ENCODE measurements around the gene EPC1. TPM values are rescaled to one million over a fixed set of nuclear protein-coding genes. Genes with fewer than 3 reads are reported as not detected.

The EPC1 gene
- total and polyA plus RNA-seq, 2 donors (not counting 1 experiment from before 2014, with no cell fraction given): 22.7 to 28.1 TPM

DNA sequence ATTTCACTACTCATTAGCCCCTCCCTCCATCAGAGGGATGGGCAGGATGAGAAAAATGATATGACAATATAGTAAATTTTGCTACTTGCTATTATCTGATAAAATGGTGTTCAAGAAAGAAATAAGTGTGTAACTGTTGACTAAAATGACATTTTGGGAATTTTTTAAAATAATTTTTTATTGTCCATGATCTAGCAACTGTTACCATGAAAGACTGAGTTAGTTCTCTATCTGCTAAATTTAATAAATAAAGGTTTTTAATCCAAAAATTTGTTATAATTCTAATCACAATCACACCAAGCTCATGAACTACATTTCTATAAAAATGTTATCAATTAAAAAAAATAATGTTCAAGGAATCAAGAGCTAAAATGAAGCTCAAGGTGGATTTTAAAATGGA, 28.7 kb upstream of the EPC1 start:
- Histone ChIP-seq H3K79me2 (ENCODE audit: control insufficient read depth, insufficient read depth, low read length) (peaks cover 42% of the 10 kb centered on the region), H2AFZ (ENCODE audit: low read length) (no peak overlapping the region), H3K27me3 (ENCODE audit: control insufficient read depth, insufficient read depth, low read length) (no peaks in the 10 kb centered on the region), H3K9ac (ENCODE audit: insufficient read depth, low read length) (no peak overlapping the region), H3K27ac (ENCODE audit: insufficient read depth, low read length) (no peak overlapping the region), H3K36me3 (ENCODE audit: control insufficient read depth, insufficient read depth, low read length) (no peaks in the 10 kb centered on the region), H3K4me1 (ENCODE audit: control insufficient read depth, extremely low read depth, insufficient read depth, low read length) (peaks cover 2% of the 10 kb centered on the region), H3K9me3 (ENCODE audit: control insufficient read depth, insufficient read depth, low read depth, low read length) (no peaks in the 10 kb centered on the region), H4K20me1 (ENCODE audit: control insufficient read depth, extremely low read depth, insufficient read depth, low read length) (no peaks in the 10 kb centered on the region), H3K4me2 (ENCODE audit: extremely low read depth, insufficient read depth, low read length) (peak overlapping the region; percentile 95), H3K4me3 (replicated peaks in 1 of 4; ENCODE audit: control extremely low read depth in 1 of 4, insufficient read depth in 1 of 4, low read depth in 3 of 4, low read length in 4 of 4) (peak overlapping the region in 2 of 4 experiments; percentile 71 to 97)
- TF ChIP-seq, protein P1, sequence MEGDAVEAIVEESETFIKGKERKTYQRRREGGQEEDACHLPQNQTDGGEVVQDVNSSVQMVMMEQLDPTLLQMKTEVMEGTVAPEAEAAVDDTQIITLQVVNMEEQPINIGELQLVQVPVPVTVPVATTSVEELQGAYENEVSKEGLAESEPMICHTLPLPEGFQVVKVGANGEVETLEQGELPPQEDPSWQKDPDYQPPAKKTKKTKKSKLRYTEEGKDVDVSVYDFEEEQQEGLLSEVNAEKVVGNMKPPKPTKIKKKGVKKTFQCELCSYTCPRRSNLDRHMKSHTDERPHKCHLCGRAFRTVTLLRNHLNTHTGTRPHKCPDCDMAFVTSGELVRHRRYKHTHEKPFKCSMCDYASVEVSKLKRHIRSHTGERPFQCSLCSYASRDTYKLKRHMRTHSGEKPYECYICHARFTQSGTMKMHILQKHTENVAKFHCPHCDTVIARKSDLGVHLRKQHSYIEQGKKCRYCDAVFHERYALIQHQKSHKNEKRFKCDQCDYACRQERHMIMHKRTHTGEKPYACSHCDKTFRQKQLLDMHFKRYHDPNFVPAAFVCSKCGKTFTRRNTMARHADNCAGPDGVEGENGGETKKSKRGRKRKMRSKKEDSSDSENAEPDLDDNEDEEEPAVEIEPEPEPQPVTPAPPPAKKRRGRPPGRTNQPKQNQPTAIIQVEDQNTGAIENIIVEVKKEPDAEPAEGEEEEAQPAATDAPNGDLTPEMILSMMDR (conservative IDR thresholded peaks at IDR 0.05 in 1 of 2, IDR thresholded peaks at IDR 0.05 in 1 of 2; ENCODE audit: low read depth in 1 of 2, low read length in 2 of 2): no peak
- TF ChIP-seq EZH2 (IDR thresholded peaks at IDR 0.05; ENCODE audit: low read length, missing control alignments): no peak
- no peak for DNase-seq (ENCODE audit: low read depth in 2 of 2)

DNA sequence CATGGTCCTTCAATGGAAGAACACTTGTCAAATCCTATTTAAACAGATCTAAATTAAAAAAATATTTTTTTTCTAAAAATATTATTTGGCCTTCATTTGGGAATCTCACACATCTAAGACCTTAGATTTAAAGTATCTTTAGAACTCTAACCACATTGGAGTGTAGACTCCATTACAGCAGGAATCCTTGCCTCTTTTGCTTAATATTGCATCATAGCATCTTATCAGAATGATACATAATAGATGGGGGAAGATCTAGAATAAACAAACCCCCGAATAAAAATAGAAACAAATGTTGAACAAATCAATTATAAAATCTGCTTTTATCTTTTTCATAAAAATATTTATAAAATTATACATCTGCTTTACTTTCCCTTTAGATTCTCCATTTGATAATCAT, 27.6 kb upstream of the EPC1 start:
- Histone ChIP-seq H3K9me3 (ENCODE audit: control insufficient read depth, insufficient read depth, low read depth, low read length) (no peaks in the 10 kb centered on the region), H3K4me1 (ENCODE audit: control insufficient read depth, extremely low read depth, insufficient read depth, low read length) (peaks cover 2% of the 10 kb centered on the region), H3K27ac (ENCODE audit: insufficient read depth, low read length) (no peak overlapping the region), H3K4me3 (replicated peaks in 1 of 4; ENCODE audit: control extremely low read depth in 1 of 4, insufficient read depth in 1 of 4, low read depth in 3 of 4, low read length in 4 of 4) (peak overlapping the region in 1 of 4 experiments; percentile 97), H3K79me2 (ENCODE audit: control insufficient read depth, insufficient read depth, low read length) (peaks cover 42% of the 10 kb centered on the region), H3K4me2 (ENCODE audit: extremely low read depth, insufficient read depth, low read length) (no peak overlapping the region), H3K27me3 (ENCODE audit: control insufficient read depth, insufficient read depth, low read length) (no peaks in the 10 kb centered on the region), H3K9ac (ENCODE audit: insufficient read depth, low read length) (no peak overlapping the region), H4K20me1 (ENCODE audit: control insufficient read depth, extremely low read depth, insufficient read depth, low read length) (no peaks in the 10 kb centered on the region), H2AFZ (ENCODE audit: low read length) (no peak overlapping the region), H3K36me3 (ENCODE audit: control insufficient read depth, insufficient read depth, low read length) (no peaks in the 10 kb centered on the region)
- peak in 1 of 2 donors; percentile 15 for DNase-seq (ENCODE audit: low read depth in 2 of 2)
- TF ChIP-seq, protein P1 (conservative IDR thresholded peaks at IDR 0.05 in 1 of 2, IDR thresholded peaks at IDR 0.05 in 1 of 2; ENCODE audit: low read depth in 1 of 2, low read length in 2 of 2): no peak

DNA sequence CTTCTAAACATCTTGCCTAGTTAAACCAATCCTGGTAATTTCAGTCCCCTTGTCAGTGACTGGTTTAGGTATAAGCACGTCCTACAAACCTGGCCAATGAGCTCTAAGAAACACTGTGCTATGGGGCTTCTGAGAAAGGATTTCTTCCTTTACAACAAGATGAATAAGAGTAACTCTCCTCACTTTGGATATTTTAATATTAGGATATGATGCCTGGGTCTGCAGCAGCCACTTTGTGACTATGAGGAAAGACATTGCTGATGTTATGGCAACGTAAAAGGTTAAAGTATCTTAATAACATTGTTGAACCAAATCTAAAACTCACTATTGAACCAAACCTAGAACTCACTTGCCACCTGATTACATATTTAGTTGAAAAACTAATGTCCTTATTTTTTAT, 26.5 kb upstream of the EPC1 start:
- Histone ChIP-seq H3K36me3 (ENCODE audit: control insufficient read depth, insufficient read depth, low read length) (no peaks in the 10 kb centered on the region), H3K4me1 (ENCODE audit: control insufficient read depth, extremely low read depth, insufficient read depth, low read length) (peaks cover 2% of the 10 kb centered on the region), H3K4me3 (replicated peaks in 1 of 4; ENCODE audit: control extremely low read depth in 1 of 4, insufficient read depth in 1 of 4, low read depth in 3 of 4, low read length in 4 of 4) (no peak overlapping the region), H3K79me2 (ENCODE audit: control insufficient read depth, insufficient read depth, low read length) (peaks cover 42% of the 10 kb centered on the region), H3K4me2 (ENCODE audit: extremely low read depth, insufficient read depth, low read length) (no peak overlapping the region), H3K9me3 (ENCODE audit: control insufficient read depth, insufficient read depth, low read depth, low read length) (no peaks in the 10 kb centered on the region), H3K27ac (ENCODE audit: insufficient read depth, low read length) (no peak overlapping the region), H2AFZ (ENCODE audit: low read length) (no peak overlapping the region), H4K20me1 (ENCODE audit: control insufficient read depth, extremely low read depth, insufficient read depth, low read length) (no peaks in the 10 kb centered on the region), H3K27me3 (ENCODE audit: control insufficient read depth, insufficient read depth, low read length) (no peaks in the 10 kb centered on the region), H3K9ac (ENCODE audit: insufficient read depth, low read length) (no peak overlapping the region)
- TF ChIP-seq EZH2 (IDR thresholded peaks at IDR 0.05; ENCODE audit: low read length, missing control alignments): no peak
- TF ChIP-seq, protein P1 (conservative IDR thresholded peaks at IDR 0.05 in 1 of 2, IDR thresholded peaks at IDR 0.05 in 1 of 2; ENCODE audit: low read depth in 1 of 2, low read length in 2 of 2): no peak
- no peak for DNase-seq (ENCODE audit: low read depth in 2 of 2)
